Measurements from ENCODE around the gene PLCG2.
"Not testable (repeated sequence)": the region's sequence is repeated elsewhere in the genome, so short reads cannot be mapped to it uniquely, and the experiment has no call there.

The PLCG2 gene

DNA sequence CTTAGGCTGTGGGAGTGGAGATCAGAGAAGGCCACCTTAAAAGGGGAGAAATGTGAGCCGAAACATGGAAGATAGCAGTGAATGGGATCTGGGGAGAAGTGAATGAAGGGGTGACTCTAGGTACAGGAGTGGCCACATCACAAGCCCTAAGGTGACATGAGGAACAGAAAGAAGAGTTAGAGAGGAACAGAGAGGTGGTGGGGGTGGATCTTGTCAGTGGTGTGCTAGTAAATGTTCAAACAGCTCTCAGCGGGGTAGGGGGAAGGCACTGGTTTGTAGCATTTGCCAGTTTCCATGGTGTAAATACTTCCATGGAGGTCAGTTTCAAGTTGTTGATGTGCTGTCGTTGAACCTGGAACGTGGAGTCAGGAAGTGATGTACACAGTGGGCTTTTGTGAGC is 141.4 kb downstream of the PLCG2 start:
- no peak for DNase-seq

DNA sequence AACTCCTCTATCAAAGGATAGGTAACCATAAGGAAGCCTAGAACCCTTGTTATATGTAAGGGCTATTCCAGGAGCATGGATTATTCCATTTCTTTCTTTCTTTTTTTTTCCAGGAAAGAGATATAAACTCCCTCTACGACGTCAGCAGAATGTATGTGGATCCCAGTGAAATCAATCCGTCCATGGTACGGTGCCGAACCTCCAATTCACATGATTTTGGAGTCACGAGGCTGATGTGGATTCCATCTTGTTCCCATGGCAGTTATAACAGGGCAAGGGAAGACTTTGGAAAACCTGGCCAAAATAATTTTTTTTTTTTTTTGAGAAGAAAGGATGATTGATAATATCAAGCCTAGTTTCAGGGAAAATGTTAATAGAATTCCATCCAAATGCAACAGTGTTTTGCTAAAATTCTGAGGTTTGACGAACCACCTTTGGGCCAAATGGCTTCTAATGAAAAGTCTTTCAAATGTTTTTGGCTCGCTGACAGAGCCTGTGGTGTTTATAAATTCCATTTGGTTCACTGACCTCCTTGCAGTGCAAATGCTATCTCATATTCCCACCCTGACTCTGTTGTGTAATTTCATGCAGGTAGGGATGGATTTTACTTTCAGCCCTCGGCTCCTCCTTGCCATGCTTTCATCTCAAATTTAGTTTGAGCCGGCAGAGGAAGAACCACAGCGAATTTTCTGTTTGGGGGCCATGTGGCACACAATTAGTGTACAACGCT is 142.2 kb downstream of the PLCG2 start:
- DNase-seq: no peak

DNA sequence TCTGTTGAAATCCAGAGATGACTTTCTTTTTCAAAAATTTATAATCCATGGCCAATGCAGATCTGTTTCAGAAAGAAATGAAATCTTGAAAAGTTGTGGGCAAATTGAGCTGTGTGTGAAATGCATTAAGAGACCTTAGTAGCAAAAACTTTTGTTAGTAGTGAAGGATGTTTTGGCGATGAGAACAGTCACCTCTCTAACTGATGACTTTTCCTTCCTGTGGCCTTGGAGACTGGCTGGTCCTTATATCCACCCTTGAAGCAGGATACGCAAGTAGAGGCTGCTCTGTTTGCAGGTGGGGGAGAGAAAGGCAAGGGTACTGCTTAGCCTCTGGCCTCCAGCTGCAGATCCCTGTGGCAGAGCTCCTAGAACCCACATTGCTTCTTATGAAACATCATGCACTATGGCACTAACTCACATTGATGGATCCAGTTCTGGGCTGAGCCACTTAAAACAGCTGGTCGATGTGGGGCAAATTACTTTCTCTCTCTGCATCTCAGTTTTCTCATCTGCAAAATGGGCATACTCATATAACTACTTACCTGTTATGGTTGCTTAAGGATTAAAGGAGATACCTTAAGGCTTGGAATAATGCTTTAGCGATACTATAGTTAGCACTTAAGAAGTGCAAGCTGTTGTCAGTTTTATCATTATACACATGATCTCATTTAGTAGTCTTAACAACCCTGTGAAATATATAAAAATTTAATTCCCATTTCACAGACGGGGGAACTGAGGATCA is 142.9 kb downstream of the PLCG2 start:
- no peak for DNase-seq

DNA sequence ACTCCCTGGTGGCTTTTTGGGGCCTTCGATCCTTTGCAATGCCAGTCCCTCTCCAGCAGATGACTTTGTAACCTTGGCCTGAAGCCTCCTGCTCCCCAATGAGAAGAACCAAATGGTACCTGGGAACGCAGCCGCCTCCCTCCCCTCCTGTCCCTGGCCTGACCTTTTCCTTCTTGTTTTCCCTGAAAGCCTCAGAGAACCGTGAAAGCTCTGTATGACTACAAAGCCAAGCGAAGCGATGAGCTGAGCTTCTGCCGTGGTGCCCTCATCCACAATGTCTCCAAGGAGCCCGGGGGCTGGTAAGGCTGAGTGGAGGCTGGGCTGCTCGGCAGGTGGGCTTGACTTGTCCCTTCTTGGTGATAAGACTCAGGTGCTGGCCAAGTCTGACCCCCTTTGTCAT is 144.2 kb downstream of the PLCG2 start:
- no peak for DNase-seq

DNA sequence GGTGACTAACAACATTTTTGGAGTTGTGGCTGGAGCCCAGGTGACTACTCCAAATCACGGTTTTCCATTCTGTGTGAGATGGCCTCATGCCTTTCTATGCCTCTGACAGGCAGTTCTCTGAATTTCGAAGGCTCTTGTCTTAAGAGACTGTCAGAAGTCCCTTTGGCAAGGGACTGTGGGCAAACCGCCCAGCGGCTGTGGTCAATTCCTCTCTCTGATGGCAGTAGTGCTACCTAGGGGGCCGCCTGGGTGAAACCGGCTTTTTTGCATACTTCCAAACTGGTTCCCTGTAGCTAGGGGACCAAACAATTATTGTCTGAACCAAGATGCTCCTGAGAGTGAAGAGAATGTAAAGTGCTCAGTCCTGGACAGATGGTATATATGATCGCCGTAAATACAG is 145.9 kb downstream of the PLCG2 start:
- DNase-seq: no peak

DNA sequence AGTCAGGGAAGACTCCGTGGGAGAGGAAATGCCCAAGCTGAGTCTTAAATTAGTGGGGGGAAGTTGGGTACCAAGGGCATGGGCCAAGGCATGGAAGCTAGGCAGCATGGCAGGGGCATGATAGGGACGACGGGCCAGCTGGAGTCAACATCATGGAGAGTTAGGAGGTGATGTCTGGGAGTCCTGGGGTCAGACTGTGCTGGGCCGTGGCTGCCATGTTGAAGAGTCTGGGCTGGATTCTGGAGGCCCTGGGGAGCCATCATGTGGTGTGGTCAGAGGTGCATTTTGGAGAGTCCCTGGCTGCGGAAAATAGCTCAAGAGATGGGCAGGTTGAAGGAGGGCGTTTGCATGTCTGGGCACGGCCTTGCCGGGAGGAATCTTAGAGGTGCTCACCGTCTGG is 146.9 kb downstream of the PLCG2 start:
- no peak for DNase-seq

DNA sequence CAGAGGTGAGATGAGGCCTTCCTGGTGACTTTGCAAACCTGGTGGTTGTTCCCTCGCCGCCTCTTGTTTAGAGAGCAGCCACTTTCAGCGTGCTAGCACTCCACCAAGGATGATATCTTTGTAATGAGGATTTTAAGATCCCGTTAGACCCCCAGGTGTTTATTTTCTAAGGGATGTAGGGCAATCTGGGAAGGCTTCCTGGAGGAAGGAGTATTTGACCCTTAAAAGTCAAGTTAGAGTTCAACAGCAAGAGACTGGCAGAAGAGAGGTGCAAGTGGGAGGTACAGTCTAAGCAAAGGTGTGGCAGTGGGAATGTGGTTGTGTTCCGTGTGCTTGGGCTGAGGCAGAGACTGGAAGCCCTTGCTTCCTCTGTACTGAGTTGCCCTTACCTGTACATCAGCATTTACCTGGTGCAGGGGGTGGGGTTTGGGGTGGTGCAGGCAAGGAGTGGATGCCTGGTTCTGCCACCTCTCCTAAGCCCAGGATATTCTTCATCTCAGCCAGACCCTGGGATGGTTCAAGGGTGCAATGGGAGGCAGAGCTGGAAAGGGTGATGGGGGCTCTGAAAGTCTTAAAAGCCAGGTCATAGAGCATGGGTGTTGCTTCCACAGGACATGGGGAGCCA is 148.6 kb downstream of the PLCG2 start:
- no peak for DNase-seq

DNA sequence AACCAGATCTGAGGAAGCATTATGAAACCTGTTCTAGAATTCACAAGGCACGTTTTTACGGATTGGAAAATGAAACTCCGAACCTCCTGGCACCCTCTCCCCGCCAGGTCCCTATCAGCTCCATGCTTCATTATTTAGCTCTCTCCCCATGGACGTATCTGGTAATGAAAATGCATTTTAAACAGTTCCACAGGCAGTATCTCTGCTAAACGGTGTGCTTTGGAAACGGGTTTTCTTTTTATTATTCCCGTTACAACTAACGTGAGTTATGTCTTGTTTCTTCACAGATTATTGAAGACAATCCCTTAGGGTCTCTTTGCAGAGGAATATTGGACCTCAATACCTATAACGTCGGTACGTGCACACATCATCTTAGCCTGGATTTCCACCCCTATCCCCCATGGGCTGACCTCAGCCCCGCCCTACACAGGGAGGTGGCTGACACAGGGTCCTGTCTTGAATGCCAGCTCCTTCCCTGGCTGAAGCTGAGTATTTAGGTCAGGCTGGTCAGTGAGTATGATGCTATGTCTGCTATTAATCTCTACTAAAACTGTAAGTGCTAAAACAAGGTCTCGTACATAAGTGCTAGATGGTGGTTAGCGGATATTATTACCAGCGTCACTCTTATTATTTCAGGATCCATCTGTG is 149.3 kb downstream of the PLCG2 start:
- DNase-seq: no peak

DNA sequence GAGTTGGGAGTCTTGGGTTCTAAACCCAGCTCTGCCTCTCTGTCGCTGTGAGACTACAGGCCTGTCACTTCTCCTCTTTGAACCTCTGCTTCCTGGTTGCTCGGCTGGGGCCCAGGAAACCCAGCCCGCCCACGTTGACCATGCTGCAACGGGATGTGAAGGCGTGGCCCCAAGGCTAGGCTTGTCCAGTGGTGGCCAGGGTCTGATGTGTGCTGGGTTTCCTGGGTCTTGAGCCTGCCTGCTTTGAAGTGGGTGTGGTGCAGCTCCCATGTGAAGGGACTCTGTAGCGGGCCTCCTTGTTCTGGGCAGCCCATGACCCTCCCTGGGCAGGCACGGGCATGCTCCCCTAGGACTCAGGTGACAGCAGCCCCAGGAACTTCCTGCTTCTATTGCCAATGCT is 149.9 kb downstream of the PLCG2 start:
- DNase-seq: no peak

DNA sequence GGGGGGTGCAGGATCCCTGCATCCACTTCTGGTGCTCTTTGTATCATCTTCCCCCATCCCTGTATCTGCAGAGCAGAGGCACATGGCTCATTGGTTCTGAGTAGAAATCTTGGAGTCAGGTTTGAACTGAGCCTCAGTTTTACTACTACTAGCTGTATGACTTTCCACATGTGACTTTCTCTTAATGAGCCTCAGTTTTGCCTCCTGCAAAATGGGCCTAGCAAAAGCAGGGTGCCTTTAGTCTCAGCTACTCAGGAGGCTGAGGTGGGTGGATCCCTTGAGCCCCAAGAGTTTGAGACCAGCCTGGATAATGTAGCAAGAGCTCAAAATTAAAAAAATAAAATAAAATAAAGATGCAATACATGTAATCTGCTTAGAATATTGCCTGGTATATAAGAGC is 150.8 kb downstream of the PLCG2 start:
- no peak for DNase-seq

DNA sequence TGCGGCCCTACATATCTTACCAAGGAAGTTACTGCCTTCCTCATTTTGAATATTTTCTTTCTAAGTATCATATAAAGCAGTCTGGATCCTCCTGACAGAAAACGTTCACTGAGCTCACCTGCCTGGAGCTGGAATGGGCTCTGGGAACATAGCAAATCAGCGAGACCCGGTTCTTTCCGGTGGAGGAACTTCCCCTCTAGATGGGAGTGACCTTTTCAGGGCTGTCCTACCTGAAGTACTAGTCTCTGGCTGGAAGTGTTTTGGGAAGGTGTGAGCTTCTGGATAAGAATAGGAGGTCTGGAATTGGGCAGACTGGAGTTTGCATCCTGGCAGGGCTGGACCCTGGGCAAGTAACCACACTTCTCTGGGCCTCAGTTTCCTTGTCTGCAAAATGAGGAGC is 152.8 kb downstream of the PLCG2 start:
- no peak for DNase-seq

DNA sequence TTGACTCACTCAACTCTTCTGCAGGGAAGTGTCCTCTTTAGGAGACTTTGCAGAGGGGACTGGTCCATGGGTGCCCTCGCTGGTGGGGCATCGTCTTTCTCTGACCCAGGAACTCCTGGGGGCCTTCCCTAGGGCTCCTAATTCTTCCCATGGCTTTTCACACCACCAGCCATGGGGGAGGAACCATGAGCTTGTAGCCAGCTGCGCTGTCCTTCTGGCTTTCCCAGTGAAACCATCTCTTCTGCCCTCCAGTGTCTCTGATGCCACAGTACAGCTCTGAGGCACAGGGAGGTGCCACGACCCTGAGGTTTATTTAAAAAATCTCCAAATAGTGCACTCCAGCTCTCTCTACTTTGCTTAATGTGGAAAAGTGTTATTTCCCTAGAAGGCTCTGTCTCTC is 153.6 kb downstream of the PLCG2 start:
- no peak for DNase-seq

DNA sequence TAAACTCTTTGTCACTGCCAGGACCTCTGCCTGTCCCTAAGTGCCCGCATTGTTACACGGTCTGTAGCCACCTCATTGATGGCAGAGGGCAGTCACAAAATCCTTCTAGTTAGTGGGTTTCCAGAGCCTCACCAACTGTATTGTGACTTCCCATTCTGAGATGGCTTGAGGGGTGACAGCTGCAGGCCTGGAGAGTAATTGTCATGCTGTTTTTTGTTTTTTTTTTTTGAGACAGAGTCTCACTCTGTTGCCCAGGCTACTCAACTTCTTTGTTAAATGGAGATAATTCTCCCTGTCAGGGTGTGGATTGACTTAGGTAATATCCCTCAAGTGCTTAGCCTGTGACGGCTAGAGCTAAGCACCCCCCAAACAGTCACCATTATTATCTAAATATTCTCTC is 154.3 kb downstream of the PLCG2 start:
- no peak for DNase-seq

DNA sequence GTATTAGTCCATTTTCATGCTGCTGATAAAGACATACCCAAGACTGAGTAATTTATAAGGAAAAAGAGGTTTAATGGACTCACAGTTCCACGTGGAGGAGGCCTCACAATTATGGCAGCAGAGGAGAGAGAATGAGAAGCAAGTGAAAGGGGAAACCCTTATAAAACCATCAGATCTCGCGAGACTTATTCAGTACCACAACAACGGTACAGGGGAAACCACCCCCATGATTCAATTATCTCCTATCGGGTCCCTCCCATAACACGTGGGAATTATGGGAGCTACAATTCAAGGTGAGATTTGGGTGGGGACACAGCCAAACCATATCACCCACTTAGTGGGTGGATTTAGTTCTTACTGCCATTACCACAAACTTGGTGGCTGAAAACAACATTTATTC is 155.6 kb downstream of the PLCG2 start:
- DNase-seq: not testable (repeated sequence)

DNA sequence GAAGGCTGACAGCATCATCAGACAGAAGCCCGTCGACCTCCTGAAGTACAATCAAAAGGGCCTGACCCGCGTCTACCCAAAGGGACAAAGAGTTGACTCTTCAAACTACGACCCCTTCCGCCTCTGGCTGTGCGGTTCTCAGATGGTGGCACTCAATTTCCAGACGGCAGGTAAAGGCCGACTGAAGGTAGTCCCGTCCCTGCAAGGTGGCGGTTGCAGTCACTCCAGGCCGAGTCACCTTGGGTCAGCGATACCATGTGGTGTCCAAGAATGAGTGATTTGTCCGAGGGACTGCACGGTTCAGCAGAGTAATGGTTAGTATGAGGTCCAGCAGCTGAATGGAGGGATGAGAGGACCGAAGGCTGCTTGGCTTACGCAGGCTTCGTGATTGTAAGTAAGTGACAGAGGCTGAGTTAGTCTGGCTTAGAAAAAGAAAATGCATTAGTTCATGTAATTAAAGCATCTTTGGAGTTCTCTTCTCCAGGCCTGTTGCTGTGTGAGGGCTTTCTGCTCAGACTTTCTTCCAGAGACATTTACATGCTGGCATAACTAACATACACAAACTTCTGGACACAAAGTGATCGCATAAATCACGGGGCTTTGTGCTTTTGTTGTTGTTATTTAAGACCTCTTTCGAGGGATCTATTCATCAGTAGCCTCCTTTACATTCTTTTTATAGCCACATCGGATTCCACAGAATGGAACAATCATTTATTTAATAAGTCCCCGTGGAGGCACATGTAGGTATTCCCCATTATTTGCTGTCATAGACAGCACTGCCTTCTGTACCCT is 157.3 kb downstream of the PLCG2 start:
- DNase-seq: no peak

DNA sequence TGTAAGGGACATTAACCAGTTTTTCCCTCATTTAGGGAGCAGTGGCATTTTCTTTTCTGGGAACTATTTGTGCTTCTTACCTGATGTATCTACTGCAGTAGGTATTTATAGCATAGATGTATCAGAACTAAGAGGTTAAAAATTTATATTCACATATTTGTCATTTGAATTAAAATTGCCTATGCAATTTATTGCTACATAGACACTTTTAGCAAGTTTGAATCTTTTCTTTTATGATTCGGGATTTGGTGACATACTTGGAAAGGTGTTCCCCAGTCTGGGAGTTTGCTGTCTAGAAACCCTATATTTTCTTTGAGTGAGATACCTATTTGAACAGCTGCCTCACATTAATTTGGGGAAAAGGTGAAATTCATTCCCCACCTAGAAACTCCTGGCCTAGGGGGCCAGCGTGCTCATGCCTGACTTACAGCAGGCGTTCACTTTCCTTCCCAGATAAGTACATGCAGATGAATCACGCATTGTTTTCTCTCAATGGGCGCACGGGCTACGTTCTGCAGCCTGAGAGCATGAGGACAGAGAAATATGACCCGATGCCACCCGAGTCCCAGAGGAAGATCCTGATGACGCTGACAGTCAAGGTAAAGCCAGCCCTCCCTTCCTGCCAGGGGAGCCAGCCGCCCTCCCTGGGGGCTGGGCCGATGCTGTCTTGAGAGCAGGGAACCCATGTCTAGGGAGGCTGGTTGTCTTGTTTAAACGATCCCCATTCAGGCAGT is 158.4 kb downstream of the PLCG2 start:
- no peak for DNase-seq

DNA sequence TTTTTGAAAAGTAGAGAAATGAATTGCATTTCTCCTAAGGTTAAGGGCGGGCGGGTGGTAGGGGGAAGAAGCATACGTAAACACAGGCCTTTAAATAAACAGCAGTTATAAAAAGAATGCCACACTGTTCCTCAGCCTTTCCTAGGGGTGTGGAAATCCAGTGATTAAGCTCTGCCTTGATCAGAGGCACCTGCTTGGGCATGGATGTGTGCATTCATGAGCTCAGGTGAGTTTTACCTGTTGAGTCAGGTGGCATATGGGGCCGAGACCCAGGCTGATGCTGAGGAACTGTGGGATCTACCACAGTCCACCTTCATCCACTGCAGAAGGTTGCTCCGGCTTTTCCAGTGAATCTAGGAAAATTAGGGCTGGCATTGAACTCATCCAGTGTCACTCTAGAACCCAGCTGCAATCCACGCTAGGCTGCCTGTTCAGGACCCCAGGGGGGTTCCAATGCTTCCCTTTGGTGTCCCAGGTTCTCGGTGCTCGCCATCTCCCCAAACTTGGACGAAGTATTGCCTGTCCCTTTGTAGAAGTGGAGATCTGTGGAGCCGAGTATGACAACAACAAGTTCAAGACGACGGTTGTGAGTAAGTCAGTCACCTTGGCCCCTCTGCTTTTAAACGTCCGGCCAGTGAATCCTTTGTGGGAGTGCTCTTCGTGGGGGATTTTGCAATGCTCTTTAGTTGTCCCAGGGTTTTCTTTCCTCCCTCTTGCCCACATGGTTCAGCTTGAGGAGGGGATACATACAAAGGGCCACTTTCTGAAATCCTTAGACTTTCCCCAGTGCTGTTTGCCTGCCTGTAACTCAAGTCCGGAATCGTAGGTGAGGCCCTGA is 159.5 kb downstream of the PLCG2 start:
- no peak for DNase-seq

DNA sequence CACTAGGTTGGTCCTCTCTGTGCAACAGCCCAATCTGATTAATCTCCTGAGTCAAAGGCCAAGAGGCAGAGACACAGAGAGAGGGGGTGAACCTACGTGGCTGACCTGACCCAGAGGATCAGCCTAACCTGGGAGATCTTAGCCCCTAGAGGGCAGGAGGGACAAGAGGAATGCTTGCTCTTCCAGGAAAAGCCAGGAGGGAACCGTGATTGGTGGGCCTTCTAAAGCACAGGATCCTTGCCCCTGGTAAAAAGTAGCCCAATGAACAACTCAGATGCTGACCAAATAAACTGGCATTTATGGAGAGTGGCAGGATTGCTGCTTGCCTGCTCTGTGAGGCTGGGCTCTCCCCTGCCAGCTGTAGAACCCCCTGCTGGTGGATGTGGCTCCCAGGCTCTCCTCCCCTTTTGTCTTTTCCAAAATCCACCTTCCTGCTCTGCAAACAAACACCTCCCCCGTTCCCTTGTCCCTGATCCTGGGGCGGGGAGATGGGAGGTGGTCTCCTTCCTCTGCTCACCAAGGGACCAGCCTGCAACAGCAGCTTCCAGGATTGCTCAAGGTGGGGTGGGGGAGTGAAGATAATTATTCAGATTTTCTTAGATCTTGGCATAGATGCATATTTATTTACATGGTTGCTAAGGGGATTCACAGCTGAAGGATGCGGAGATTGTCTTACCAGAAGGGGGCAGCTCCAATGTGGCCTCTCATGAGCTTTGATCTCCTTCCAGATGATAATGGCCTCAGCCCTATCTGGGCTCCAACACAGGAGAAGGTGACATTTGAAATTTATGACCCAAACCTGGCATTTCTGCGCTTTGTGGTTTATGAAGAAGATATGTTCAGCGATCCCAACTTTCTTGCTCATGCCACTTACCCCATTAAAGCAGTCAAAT is 160.3 kb downstream of the PLCG2 start:
- no peak for DNase-seq

DNA sequence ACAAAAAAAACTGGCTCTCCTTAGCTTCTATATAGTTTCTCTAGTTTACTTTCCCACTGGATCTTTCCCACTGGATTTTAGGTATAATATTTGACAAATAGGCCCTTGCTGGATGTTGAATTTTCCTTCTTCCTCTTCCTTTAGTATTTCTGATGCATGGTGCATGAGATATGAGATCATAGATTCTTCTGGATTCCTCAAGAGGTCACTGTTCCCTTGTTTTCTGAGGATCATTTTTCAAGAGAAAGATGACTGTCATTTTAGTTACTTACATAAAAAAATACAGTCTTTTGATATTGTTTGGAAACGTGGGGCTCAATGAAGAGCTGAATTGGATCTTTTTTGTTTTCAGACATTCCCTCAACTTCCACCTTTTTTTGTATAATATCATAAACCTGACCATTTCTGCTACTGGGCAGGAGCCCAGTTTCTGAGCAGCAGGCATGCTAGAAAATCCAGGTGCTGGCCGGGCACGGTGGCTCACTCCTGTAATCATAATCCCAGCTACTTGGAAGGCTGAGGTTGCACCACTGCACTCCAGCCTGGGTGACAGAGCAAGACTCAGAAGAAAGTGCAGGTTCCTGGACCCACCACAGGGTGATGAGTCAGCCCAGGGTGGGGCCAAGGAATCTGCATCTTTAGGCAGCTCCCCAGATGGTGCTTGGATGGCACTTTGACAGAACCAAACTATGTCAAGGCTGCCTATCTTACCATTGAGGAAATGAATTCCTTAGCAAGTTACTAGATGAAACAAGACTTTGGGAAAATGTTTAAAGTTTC is 161.9 kb downstream of the PLCG2 start:
- DNase-seq: no peak

All from effector CD8-positive, alpha-beta T cell (primary cell).